SU-DHL-6 (cell line): ENCODE results near the gene FMNL1.

Source experiments
- H2AFZ ChIP-seq: fragments of 200-600 bp; sonication (generic); 2 replicates; pipeline ENCODE4 v1.6.1; 2014; ENCODE audit warnings: low read depth, mild to moderate bottlenecking, moderate library complexity, mixed read lengths, antibody characterized with exemption, low read length; ENCODE audit not compliant: severe bottlenecking
- H3F3A ChIP-seq: fragments of 200-600 bp; shearing (Covaris generic); 2 replicates; pipeline ENCODE4 v1.6.0; 2016; ENCODE audit warnings: antibody characterized with exemption, mild to moderate bottlenecking; ENCODE audit not compliant: insufficient read depth
- H3K27ac ChIP-seq: fragments of 200-600 bp; sonication (generic); 2 replicates; pipeline ENCODE4 v1.5.1; 2016; ENCODE audit warnings: low read depth, mild to moderate bottlenecking, low read length, moderate library complexity, mixed read lengths
- H3K27me3 ChIP-seq: fragments of 200-600 bp; sonication (generic), shearing (Covaris generic); 2 replicates; pipeline ENCODE4 v1.6.0; 2014; ENCODE audit warnings: mild to moderate bottlenecking, low read length
- H3K36me3 ChIP-seq: fragments of 200-600 bp; sonication (generic); 2 replicates; pipeline ENCODE4 v1.6.1; 2014; ENCODE audit warnings: mild to moderate bottlenecking, low read length, mixed read lengths
- H3K4me2 ChIP-seq: fragments of 300-600, 200-600 bp; shearing (Covaris generic), sonication (generic); 2 replicates; pipeline ENCODE4 v1.6.0; 2014; ENCODE audit warnings: low read length, low read depth, mild to moderate bottlenecking; ENCODE audit not compliant: poor library complexity, severe bottlenecking
- H3K4me3 ChIP-seq: fragments of 200-600 bp; sonication (generic); 2 replicates; pipeline ENCODE4 v1.5.1; 2014; ENCODE audit warnings: antibody characterized with exemption, low read length, mild to moderate bottlenecking, mixed read lengths; ENCODE audit not compliant: insufficient read depth, poor library complexity, severe bottlenecking
- H3K79me2 ChIP-seq: fragments of 200-600 bp; sonication (generic); 2 replicates; pipeline ENCODE4 v1.6.1; 2014; ENCODE audit warnings: mild to moderate bottlenecking, low read length, moderate library complexity; ENCODE audit not compliant: insufficient read depth
- H3K9ac ChIP-seq: fragments of 200-600 bp; sonication (generic); 2 replicates; pipeline ENCODE4 v1.7.0; 2014; ENCODE audit warnings: mild to moderate bottlenecking, low read length
- H3K9me2 ChIP-seq: fragments of 200-600 bp; sonication (generic); replicated peaks from 2 replicates; pipeline ENCODE4 v1.6.1; 2014; ENCODE audit warnings: low read length; ENCODE audit not compliant: insufficient read depth
- H3K9me3 ChIP-seq: fragments of 200-600 bp; sonication (generic); 2 replicates; pipeline ENCODE4 v1.6.1; 2014; ENCODE audit warnings: low read length, mixed read lengths; ENCODE audit not compliant: insufficient read depth
- H4K20me1 ChIP-seq: fragments of 200-600 bp; sonication (generic); 2 replicates; pipeline ENCODE4 v1.6.1; 2014; ENCODE audit warnings: low read depth, mild to moderate bottlenecking, antibody characterized with exemption, low read length, moderate library complexity, mixed read lengths
- CTCF ChIP-seq: fragments of 200-600 bp; sonication (generic); IDR thresholded peaks from one replicate; pipeline ENCODE4 v1.5.1; 2017; ENCODE audit warnings: antibody characterized with exemption, mild to moderate bottlenecking, low read length, moderate library complexity; ENCODE audit not compliant: insufficient read depth, poor library complexity, severe bottlenecking
- EZH2phosphoT487 ChIP-seq: fragments of 200-600 bp; sonication (generic), shearing (Covaris generic); conservative IDR thresholded peaks from 2 replicates; pipeline ENCODE4 v1.6.1; 2018; ENCODE audit warnings: mild to moderate bottlenecking, antibody characterized with exemption, low read length, moderate library complexity, mixed read lengths

Gene FMNL1

GRCh38 chr17:45256114-45256966 is 34.7 kb downstream of the FMNL1 start:
- Histone ChIP-seq H3K36me3 (no peaks in the 10 kb centered on the region), H3K4me3 (no peak overlapping the region), H3K9ac (no peak overlapping the region), H2AFZ (no peak overlapping the region), H3F3A (no peaks in the 10 kb centered on the region), H3K79me2 (no peaks in the 10 kb centered on the region), H3K9me2 (no peaks in the 10 kb centered on the region), H3K27me3 (no peaks in the 10 kb centered on the region), H3K27ac (no peak overlapping the region), H3K9me3 (no peaks in the 10 kb centered on the region), H3K4me2 (no peak overlapping the region), H4K20me1 (no peaks in the 10 kb centered on the region)
- TF ChIP-seq CTCF, result no peak
- no peak for TF ChIP-seq EZH2phosphoT487

- H3K4me3 ChIP-seq, result no peak overlapping the region
- no peak overlapping the region for H3K9ac ChIP-seq
- H2AFZ ChIP-seq, result no peak overlapping the region
- no peaks in the 10 kb centered on the region for H3F3A ChIP-seq
- TF ChIP-seq EZH2phosphoT487 (no peak), CTCF (no peak)
- no peaks in the 10 kb centered on the region for H3K79me2 ChIP-seq
- no peaks in the 10 kb centered on the region for H3K9me3 ChIP-seq
- no peak overlapping the region for H3K27ac ChIP-seq
- H3K36me3 ChIP-seq, result no peaks in the 10 kb centered on the region
- H3K9me2 ChIP-seq, result no peaks in the 10 kb centered on the region
- no peaks in the 10 kb centered on the region for H3K27me3 ChIP-seq
- no peaks in the 10 kb centered on the region for H4K20me1 ChIP-seq
- H3K4me2 ChIP-seq, result no peak overlapping the region
These were observed 35.4 kb downstream of the FMNL1 start for GRCh38 chr17:45257115-45257514.

GRCh38 chr17:45258981-45259380 is 37.3 kb downstream of the FMNL1 start:
- H3K4me2 ChIP-seq, result no peak overlapping the region
- no peaks in the 10 kb centered on the region for H3K36me3 ChIP-seq
- TF ChIP-seq EZH2phosphoT487, result no peak
- no peaks in the 10 kb centered on the region for H4K20me1 ChIP-seq
- H3K27ac ChIP-seq, result no peak overlapping the region
- H3K27me3 ChIP-seq, result no peaks in the 10 kb centered on the region
- H3K9me2 ChIP-seq, result no peaks in the 10 kb centered on the region
- H3F3A ChIP-seq, result no peaks in the 10 kb centered on the region
- no peak overlapping the region for H3K4me3 ChIP-seq
- H2AFZ ChIP-seq, result no peak overlapping the region
- H3K79me2 ChIP-seq, result no peaks in the 10 kb centered on the region
- no peaks in the 10 kb centered on the region for H3K9me3 ChIP-seq
- no peak overlapping the region for H3K9ac ChIP-seq

- Histone ChIP-seq H2AFZ (no peak overlapping the region), H3K79me2 (no peaks in the 10 kb centered on the region), H3K36me3 (no peaks in the 10 kb centered on the region), H3K27ac (no peak overlapping the region), H3K9ac (no peak overlapping the region), H3K4me3 (no peak overlapping the region), H3K27me3 (no peaks in the 10 kb centered on the region), H3F3A (no peaks in the 10 kb centered on the region), H3K4me2 (no peak overlapping the region), H3K9me2 (no peaks in the 10 kb centered on the region), H3K9me3 (no peaks in the 10 kb centered on the region), H4K20me1 (no peaks in the 10 kb centered on the region)
- TF ChIP-seq CTCF (no peak), EZH2phosphoT487 (no peak)
These were observed 38.6 kb downstream of the FMNL1 start for GRCh38 chr17:45260204-45260783.
